Limb (tissue), 2 donors: ENCODE data around the gene MMP14.
"Not testable (repeated sequence)": the region's sequence is repeated elsewhere in the genome, so short reads cannot be mapped to it uniquely, and the experiment has no call there.

ENCODE experiments used
- DNase-seq, 2 donors: peaks; one replicate each; pipeline ENCODE4 v3.0.0-alpha.2; 2016; ENCODE audit errors: extremely low spot score in 2 of 2

The MMP14 gene

DNA sequence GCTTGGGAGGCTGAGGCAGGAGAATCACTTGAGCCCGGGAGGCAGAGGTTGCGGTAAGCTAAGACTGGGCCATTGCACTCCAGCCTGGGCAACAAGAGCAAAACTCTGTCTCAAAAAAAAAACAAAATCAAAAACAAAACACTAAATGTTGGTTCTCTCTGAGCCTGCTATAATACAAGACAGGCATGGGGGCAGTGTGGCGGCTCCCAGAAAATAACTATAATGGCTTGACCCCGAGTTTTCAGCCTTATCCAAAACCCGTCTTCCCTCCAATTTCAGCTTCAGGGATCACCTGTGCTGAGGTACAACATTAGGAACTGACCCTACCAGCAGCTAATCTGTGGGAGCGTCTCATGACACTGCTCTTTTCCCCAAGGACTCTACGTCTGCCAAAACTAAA, 22.0 kb upstream of the MMP14 start:
- no peak for DNase-seq

- DNase-seq, result peak in 1 of 2 donors; percentile 39
These were observed 21.3 kb upstream of the MMP14 start, which contains the start of gene SLC7A7 for GRCh38 chr14:22814941-22815713. TSS of gene SLC7A7 (minus strand) at chr14:22815435. CDS start at chr14:22813398, 2,037 bp downstream.

- DNase-seq, result peak; percentile 54 to 77
These were observed 17.0 kb upstream of the MMP14 start for GRCh38 chr14:22819151-22819988.

GRCh38 chr14:22820731-22821130, 15.7 kb upstream of the MMP14 start:
- DNase-seq, result no peak

- peak in 1 of 2 donors; percentile 46 for DNase-seq
These were observed 15.0 kb upstream of the MMP14 start for GRCh38 chr14:22821193-22822015.

DNA sequence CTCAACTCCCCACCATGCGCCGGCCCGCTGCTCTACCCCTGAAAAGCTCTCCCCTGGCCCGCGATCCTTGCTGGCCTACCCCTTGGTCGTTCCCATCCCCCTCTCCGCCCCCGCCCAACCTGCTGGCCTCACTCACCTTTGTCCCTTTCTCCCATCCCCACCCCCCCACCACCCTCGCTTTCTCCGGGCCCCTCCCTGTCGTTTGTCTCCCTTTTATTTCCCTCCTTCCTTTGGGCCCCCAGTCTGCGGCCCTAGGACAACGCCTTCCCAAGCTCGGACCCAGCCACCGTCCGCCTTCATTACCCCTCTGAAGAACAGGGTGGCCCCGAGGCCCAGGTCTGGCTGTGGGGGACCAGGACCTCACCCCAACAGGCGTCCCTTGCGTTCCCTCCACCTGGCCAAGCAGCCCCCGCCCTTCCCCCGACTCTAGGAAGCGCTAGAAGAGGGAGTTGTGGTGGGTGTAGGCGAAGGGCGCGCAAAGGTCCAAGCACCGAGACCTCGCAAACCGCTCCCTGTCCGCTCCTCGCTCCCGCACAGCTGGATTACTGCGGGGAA, 14.3 kb upstream of the MMP14 start:
- DNase-seq, result peak in 1 of 2 donors; percentile 63

DNA sequence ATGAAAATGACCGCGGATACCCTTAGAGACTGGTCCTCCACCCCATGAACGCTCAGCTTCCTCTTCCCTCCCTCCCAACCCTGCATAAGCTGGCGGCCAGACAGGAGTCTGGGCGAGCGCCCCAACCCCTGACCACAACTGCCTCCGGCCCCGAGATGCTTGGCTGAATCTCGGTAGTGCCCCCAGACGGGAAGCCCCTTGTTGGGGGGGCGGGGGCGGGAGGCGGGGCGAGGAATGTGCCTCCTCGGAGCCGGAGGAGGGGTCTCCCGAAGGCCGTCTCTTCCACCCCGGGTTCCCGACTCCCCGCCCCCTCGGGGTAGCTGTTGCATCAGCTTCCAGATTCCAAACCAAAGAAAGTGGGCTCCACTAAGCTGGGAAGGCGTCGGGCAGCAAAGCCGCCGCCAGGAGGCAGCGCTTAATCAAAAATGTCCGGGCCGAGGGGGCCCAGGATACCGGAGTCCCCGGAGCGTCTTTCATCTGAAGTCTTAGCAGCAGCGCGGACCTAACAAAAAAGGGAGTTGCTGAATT, 13.8 kb upstream of the MMP14 start:
- peak; percentile 88 to 91 for DNase-seq

GRCh38 chr14:22824711-22825359, 11.6 kb upstream of the MMP14 start:
- peak in 1 of 2 donors; percentile 62 for DNase-seq

- not testable (repeated sequence) for DNase-seq
These were observed 7.2 kb upstream of the MMP14 start for GRCh38 chr14:22829076-22829660.

GRCh38 chr14:22829661-22830442, 6.5 kb upstream of the MMP14 start, which contains the start of gene MRPL52:
TSS of gene MRPL52 (plus strand) at chr14:22829887. CDS start at chr14:22829913, 26 bp downstream.
- DNase-seq, result peak; percentile 91 to 96

GRCh38 chr14:22830443-22831010, 5.9 kb upstream of the MMP14 start:
- no peak for DNase-seq

DNA sequence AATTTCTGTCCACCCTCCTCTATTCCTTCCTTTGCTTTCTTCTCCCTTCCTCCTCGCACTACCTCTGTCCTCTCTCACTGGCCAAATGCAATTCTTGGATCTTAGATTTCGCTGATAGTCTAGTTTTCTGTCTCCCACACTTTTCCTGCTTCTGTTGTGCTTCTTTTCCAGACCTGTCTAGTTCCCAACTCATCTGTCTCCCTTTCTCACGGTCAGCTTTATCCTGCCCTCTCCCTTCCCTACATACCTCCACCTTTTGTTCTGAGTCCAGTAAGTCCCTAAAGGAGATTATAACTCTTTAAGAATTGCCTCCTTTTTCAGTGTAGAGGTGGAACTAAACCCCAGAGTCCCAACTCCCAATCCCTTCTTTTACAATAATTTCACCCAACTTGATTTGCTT, 880 bp upstream of the MMP14 start:
- no peak for DNase-seq

DNA sequence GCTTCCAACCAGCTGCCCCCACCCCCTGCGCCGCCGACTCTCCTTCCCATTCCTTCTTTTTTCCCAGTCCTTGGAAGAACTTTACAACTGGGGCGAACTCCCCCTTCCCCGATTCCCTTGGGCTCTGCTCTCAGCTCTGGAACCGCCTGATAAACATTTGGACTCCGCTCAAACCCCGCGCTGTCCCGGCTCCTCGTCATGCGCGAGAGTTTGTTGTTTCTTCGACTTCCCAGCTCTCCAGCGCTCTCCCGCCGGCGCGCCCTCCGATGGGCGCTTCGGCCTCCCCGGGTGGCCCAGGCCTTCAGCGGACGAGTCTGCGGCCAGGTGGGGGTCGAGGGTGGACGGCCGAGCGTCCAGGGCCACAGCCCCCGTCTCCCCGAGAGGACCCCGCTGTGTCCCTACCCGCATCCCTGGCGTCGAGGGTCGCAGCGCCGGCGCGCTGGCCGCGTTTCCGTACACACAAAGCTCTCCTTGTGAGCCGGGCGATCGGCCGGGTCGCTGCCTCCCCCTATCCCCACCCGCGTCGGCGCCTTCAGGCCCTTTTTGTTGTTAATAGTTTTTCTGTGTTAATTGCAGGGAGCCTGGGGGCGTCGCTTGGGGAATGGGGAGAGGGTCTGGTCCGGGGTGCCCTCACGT, 847 bp downstream of the MMP14 start:
- peak in 1 of 2 donors; percentile 79 for DNase-seq

- peak in 1 of 2 donors; percentile 58 for DNase-seq
These were observed 1.6 kb downstream of the MMP14 start for GRCh38 chr14:22837750-22838538.

DNA sequence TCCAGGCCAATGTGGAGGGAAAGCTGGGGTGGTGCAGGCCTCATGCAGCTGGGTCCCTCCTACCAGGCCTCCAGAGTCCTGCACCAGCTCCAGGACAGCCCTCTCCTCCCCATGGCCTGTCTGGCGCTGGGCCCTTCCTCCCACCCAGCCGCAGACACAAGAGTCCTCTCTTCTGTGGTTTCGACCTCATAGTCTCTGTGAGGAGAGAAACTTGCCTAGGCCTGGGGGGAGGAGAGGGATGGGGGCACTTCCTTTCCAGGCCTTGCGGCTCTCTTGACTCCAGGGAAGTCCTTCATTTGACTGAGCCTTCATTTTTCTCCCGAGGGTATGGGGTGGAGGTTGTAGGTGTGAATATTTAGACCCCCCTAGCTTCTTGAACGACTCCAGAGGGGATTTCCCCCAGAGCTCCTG, 2.3 kb downstream of the MMP14 start:
- DNase-seq, result no peak

DNA sequence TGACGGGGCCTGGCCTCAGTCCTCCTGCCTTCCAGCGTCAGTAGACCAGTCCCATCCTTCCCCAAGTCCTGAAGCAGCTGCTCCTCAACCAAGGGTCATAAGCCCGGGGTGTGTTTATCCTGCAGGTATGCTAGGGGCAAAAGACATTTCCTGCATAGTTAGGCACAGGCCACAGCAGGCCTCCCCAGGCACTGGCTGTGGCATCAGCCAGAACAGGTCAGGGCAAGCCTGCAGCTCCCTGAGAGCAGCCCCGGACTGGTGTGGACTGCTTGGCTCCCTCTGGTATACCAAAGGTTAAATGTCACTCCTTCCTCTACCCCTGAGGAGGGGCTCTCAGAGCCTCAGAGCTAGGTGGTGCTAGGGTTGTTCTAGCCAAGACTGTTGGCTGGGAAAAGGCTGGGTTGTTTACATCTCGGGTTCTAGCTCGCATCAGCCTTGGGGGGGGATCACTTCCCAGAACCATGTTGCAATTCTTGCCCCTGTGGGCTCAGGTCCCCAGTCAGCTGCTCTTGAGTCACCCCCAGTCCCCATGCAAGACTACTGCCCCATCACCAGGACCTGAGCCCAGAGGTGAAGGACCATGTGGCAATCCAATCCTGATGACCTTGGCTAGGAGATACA, 2.9 kb downstream of the MMP14 start:
- no peak for DNase-seq

GRCh38 chr14:22841311-22841710, 4.9 kb downstream of the MMP14 start:
- DNase-seq, result no peak
